ENCODE measurements around the gene ADCY9. TPM values are rescaled to one million over a fixed set of nuclear protein-coding genes. Genes with fewer than 3 reads are reported as not detected.

Gene ADCY9
- polyA plus RNA-seq, 1 donor from 2014 or later = 6.3 TPM

DNA sequence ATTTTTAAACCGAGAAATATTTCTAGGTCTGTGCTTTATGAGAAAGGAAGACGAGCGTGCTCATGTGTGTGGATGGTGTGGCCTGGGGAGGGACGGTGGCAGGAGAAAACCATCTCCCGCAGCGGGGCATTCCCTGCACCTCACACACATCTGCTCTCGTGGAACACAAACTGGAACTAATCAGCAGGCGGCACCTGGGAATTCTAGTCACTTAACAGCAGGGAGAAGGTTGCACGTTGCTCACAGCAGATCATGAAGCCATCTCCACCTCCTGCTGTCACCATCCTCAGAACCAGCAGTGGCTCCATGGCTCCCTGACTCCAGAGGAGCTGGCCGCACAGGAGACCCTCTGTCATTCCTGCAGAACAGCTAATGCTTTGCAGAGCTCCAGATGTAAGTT is 35.2 kb downstream of the ADCY9 start:
- H4K20me1 ChIP-seq (ENCODE audit: insufficient read depth) = no peaks in the 10 kb centered on the region
- no peaks in the 10 kb centered on the region for H3K79me2 ChIP-seq (replicated peaks; ENCODE audit: insufficient read depth, low read length)
- H3K9me3 ChIP-seq (ENCODE audit: low read length) = no peaks in the 10 kb centered on the region
- H3K9ac ChIP-seq (ENCODE audit: low read length) = peak overlapping the region; percentile 2
- no peak overlapping the region for H2AFZ ChIP-seq (ENCODE audit: low read depth, low read length)
- H3F3A ChIP-seq (ENCODE audit: insufficient read depth, low read length, poor library complexity, severe bottlenecking) = no peaks in the 10 kb centered on the region
- H3K9me2 ChIP-seq (ENCODE audit: insufficient read depth, low read length) = no peaks in the 10 kb centered on the region
- no peaks in the 10 kb centered on the region for H3K27me3 ChIP-seq (ENCODE audit: insufficient read depth, low read depth, low read length)
- no peak overlapping the region for H3K4me2 ChIP-seq (ENCODE audit: low read length)
- H3K27ac ChIP-seq (ENCODE audit: low read length) = peak overlapping the region; percentile 45
- no peaks in the 10 kb centered on the region for H3K36me3 ChIP-seq (ENCODE audit: insufficient read depth, low read length)
- TF ChIP-seq, protein P1, sequence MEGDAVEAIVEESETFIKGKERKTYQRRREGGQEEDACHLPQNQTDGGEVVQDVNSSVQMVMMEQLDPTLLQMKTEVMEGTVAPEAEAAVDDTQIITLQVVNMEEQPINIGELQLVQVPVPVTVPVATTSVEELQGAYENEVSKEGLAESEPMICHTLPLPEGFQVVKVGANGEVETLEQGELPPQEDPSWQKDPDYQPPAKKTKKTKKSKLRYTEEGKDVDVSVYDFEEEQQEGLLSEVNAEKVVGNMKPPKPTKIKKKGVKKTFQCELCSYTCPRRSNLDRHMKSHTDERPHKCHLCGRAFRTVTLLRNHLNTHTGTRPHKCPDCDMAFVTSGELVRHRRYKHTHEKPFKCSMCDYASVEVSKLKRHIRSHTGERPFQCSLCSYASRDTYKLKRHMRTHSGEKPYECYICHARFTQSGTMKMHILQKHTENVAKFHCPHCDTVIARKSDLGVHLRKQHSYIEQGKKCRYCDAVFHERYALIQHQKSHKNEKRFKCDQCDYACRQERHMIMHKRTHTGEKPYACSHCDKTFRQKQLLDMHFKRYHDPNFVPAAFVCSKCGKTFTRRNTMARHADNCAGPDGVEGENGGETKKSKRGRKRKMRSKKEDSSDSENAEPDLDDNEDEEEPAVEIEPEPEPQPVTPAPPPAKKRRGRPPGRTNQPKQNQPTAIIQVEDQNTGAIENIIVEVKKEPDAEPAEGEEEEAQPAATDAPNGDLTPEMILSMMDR (IDR thresholded peaks at IDR 0.05; ENCODE audit: poor library complexity, severe bottlenecking) = no peak
- no peak for TF ChIP-seq EZH2 (IDR thresholded peaks at IDR 0.05; ENCODE audit: borderline replicate concordance, insufficient read depth, low read length, poor library complexity, severe bottlenecking)
- TF ChIP-seq SMC3 (conservative IDR thresholded peaks at IDR 0.05; ENCODE audit: poor library complexity) = no peak
- TF ChIP-seq TAF1 (IDR thresholded peaks at IDR 0.05; ENCODE audit: low read depth) = no peak
- no peak for TF ChIP-seq EP300 (conservative IDR thresholded peaks at IDR 0.05; ENCODE audit: poor library complexity, severe bottlenecking)
- TF ChIP-seq, protein P2, sequence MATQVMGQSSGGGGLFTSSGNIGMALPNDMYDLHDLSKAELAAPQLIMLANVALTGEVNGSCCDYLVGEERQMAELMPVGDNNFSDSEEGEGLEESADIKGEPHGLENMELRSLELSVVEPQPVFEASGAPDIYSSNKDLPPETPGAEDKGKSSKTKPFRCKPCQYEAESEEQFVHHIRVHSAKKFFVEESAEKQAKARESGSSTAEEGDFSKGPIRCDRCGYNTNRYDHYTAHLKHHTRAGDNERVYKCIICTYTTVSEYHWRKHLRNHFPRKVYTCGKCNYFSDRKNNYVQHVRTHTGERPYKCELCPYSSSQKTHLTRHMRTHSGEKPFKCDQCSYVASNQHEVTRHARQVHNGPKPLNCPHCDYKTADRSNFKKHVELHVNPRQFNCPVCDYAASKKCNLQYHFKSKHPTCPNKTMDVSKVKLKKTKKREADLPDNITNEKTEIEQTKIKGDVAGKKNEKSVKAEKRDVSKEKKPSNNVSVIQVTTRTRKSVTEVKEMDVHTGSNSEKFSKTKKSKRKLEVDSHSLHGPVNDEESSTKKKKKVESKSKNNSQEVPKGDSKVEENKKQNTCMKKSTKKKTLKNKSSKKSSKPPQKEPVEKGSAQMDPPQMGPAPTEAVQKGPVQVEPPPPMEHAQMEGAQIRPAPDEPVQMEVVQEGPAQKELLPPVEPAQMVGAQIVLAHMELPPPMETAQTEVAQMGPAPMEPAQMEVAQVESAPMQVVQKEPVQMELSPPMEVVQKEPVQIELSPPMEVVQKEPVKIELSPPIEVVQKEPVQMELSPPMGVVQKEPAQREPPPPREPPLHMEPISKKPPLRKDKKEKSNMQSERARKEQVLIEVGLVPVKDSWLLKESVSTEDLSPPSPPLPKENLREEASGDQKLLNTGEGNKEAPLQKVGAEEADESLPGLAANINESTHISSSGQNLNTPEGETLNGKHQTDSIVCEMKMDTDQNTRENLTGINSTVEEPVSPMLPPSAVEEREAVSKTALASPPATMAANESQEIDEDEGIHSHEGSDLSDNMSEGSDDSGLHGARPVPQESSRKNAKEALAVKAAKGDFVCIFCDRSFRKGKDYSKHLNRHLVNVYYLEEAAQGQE (IDR thresholded peaks at IDR 0.05; ENCODE audit: borderline replicate concordance) = no peak
- no peak for TF ChIP-seq RAD21 (conservative IDR thresholded peaks at IDR 0.05)
- TF ChIP-seq MXI1 (conservative IDR thresholded peaks at IDR 0.05; ENCODE audit: poor library complexity, severe bottlenecking) = no peak
- no peak for TF ChIP-seq POLR2AphosphoS5 (IDR thresholded peaks at IDR 0.05)
- peak overlapping the region; percentile 16 for H3K4me3 ChIP-seq (ENCODE audit: low read length)

DNA sequence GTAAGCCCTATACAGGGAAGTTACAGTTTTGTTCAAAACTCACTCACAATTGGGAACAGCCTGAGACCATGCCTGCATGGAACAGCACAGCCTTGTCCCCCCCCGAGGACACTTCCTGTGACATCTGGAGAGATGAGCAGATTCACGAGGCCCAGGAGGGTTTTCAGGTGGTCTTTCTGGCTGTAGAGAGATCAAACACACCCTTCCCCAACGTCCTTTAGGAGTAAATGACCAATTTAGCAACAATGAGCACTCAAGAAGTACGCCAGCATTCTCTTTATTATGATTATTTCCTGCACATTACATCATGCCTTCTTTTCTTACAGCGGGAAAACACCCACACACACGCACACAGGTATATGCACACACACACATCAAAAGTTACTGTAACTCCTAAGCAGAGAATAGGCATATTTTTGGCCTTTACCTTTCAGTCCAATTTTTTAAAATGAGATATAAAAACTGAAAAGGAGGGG is 39.0 kb downstream of the ADCY9 start:
- H3K9me2 ChIP-seq (ENCODE audit: insufficient read depth, low read length) = no peaks in the 10 kb centered on the region
- H3K36me3 ChIP-seq (ENCODE audit: insufficient read depth, low read length) = no peaks in the 10 kb centered on the region
- no peaks in the 10 kb centered on the region for H3K9me3 ChIP-seq (ENCODE audit: low read length)
- H3F3A ChIP-seq (ENCODE audit: insufficient read depth, low read length, poor library complexity, severe bottlenecking) = no peaks in the 10 kb centered on the region
- no peak overlapping the region for H3K4me3 ChIP-seq (ENCODE audit: low read length)
- no peak overlapping the region for H3K27ac ChIP-seq (ENCODE audit: low read length)
- no peak for TF ChIP-seq TAF1 (IDR thresholded peaks at IDR 0.05; ENCODE audit: low read depth)
- no peak for TF ChIP-seq EZH2 (IDR thresholded peaks at IDR 0.05; ENCODE audit: borderline replicate concordance, insufficient read depth, low read length, poor library complexity, severe bottlenecking)
- no peaks in the 10 kb centered on the region for H4K20me1 ChIP-seq (ENCODE audit: insufficient read depth)
- H3K9ac ChIP-seq (ENCODE audit: low read length) = no peak overlapping the region
- H3K27me3 ChIP-seq (ENCODE audit: insufficient read depth, low read depth, low read length) = no peaks in the 10 kb centered on the region
- no peak overlapping the region for H2AFZ ChIP-seq (ENCODE audit: low read depth, low read length)
- H3K79me2 ChIP-seq (replicated peaks; ENCODE audit: insufficient read depth, low read length) = no peaks in the 10 kb centered on the region
- H3K4me2 ChIP-seq (ENCODE audit: low read length) = no peak overlapping the region

Measured in neural cell (in vitro differentiated cells).